DND-41 (cell line): ENCODE data around the gene ZNF337.
"Not testable (repeated sequence)": the region's sequence is repeated elsewhere in the genome, so short reads cannot be mapped to it uniquely, and the experiment has no call there.

Experiments
- CTCF ChIP-seq: IDR thresholded peaks from 2 replicates; pipeline ENCODE4 v1.5.1; 2012; ENCODE audit warnings: borderline replicate concordance, low read length, moderate library complexity, mild to moderate bottlenecking; ENCODE audit not compliant: poor library complexity, severe bottlenecking; ENCODE audit errors: extremely low read depth
- EZH2 ChIP-seq: IDR thresholded peaks from 3 replicates; pipeline ENCODE4 v1.6.1; 2012; ENCODE audit warnings: borderline replicate concordance, low read depth, mild to moderate bottlenecking, moderate library complexity, low read length, inconsistent platforms; ENCODE audit not compliant: severe bottlenecking

- TF ChIP-seq CTCF, EZH2: not testable (repeated sequence)
Measured at GRCh38 chr20:25630615-25631014, 66.0 kb downstream of the ZNF337 start.
